Iris pigment epithelial cell (primary cell): ENCODE results near the gene HNRNPH1.
"Not testable (repeated sequence)": the region's sequence is repeated elsewhere in the genome, so short reads cannot be mapped to it uniquely, and the experiment has no call there.

Experiments
- DNase-seq: peaks from one replicate; pipeline ENCODE4 v3.0.0-alpha.2; 2011; ENCODE audit warnings: low read depth

The HNRNPH1 gene

GRCh38 chr5:179623003-179623905 is at the start of gene HNRNPH1:
Gene HNRNPH1, minus strand, starts transcription at chr5:179623671. Its CDS starts 538 bp downstream, at chr5:179623133.
- peak; percentile 97 for DNase-seq

GRCh38 chr5:179668391-179668790 is 44.9 kb upstream of the HNRNPH1 start:
- peak; percentile 67 for DNase-seq

- not testable (repeated sequence) for DNase-seq
Observed at GRCh38 chr5:179661647-179662046, 38.2 kb upstream of the HNRNPH1 start.

- DNase-seq = peak; percentile 75
Observed at GRCh38 chr5:179658179-179658856, 34.8 kb upstream of the HNRNPH1 start.

GRCh38 chr5:179657302-179658178 is 34.1 kb upstream of the HNRNPH1 start:
- not testable (repeated sequence) for DNase-seq

GRCh38 chr5:179653135-179653534 is 29.7 kb upstream of the HNRNPH1 start:
- DNase-seq = not testable (repeated sequence)

- not testable (repeated sequence) for DNase-seq
Observed at GRCh38 chr5:179650245-179650644, 26.8 kb upstream of the HNRNPH1 start.

GRCh38 chr5:179649166-179649703 is 25.8 kb upstream of the HNRNPH1 start:
- not testable (repeated sequence) for DNase-seq

GRCh38 chr5:179648410-179648809 is 24.9 kb upstream of the HNRNPH1 start:
- no peak for DNase-seq

GRCh38 chr5:179644766-179645165 is 21.3 kb upstream of the HNRNPH1 start:
- not testable (repeated sequence) for DNase-seq

GRCh38 chr5:179643141-179643920 is 19.9 kb upstream of the HNRNPH1 start:
- DNase-seq = not testable (repeated sequence)

- not testable (repeated sequence) for DNase-seq
Observed at GRCh38 chr5:179642626-179643025, 19.2 kb upstream of the HNRNPH1 start.

GRCh38 chr5:179641745-179642144 is 18.3 kb upstream of the HNRNPH1 start:
- DNase-seq = not testable (repeated sequence)

GRCh38 chr5:179639296-179639695 is 15.8 kb upstream of the HNRNPH1 start:
- not testable (repeated sequence) for DNase-seq

GRCh38 chr5:179634370-179635172 is 11.1 kb upstream of the HNRNPH1 start:
- not testable (repeated sequence) for DNase-seq

GRCh38 chr5:179633501-179634369 is 10.3 kb upstream of the HNRNPH1 start:
- not testable (repeated sequence) for DNase-seq

- no peak for DNase-seq
Observed at GRCh38 chr5:179624841-179625271, 1.4 kb upstream of the HNRNPH1 start.

- peak; percentile 90 for DNase-seq
Observed at GRCh38 chr5:179623906-179624741, 653 bp upstream of the HNRNPH1 start.
